Fibroblast of lung (primary cell): ENCODE measurements around the gene SLC35G1.
A peak's percentile ranks its signal among the peaks of the same experiment; 100 is the strongest.

Experiments
- EZH2 ChIP-seq: IDR thresholded peaks from 2 replicates; pipeline ENCODE4 v1.5.1; 2012; ENCODE audit warnings: low read length, control low read depth, mild to moderate bottlenecking; ENCODE audit errors: missing control alignments
- TF ChIP-seq, protein P1 (sequence below), 2 donors: IDR thresholded peaks in 1 of 2; conservative IDR thresholded peaks in 1 of 2; 1 replicate in 1 of 2; 2 replicates in 1 of 2; pipeline ENCODE4 v1.5.1; 2011 to 2012; ENCODE audit warnings: low read length in 2 of 2, control low read depth in 1 of 2, inconsistent platforms in 1 of 2, low read depth in 1 of 2, mild to moderate bottlenecking in 1 of 2

- TF ChIP-seq, protein P1, sequence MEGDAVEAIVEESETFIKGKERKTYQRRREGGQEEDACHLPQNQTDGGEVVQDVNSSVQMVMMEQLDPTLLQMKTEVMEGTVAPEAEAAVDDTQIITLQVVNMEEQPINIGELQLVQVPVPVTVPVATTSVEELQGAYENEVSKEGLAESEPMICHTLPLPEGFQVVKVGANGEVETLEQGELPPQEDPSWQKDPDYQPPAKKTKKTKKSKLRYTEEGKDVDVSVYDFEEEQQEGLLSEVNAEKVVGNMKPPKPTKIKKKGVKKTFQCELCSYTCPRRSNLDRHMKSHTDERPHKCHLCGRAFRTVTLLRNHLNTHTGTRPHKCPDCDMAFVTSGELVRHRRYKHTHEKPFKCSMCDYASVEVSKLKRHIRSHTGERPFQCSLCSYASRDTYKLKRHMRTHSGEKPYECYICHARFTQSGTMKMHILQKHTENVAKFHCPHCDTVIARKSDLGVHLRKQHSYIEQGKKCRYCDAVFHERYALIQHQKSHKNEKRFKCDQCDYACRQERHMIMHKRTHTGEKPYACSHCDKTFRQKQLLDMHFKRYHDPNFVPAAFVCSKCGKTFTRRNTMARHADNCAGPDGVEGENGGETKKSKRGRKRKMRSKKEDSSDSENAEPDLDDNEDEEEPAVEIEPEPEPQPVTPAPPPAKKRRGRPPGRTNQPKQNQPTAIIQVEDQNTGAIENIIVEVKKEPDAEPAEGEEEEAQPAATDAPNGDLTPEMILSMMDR (conservative IDR thresholded peaks at IDR 0.05 in 1 of 2, IDR thresholded peaks at IDR 0.05 in 1 of 2; ENCODE audit: low read depth in 1 of 2, low read length in 2 of 2) = peak; percentile 25 to 40
- no peak for TF ChIP-seq EZH2
These were observed 27.6 kb downstream of the SLC35G1 start for GRCh38 chr10:93921338-93921737.
